Measurements from ENCODE around the gene SLC6A19. TPM values are rescaled to one million over a fixed set of nuclear protein-coding genes. Genes with fewer than 3 reads are reported as not detected.

Gene SLC6A19
- total RNA-seq, 4 donors from 2014 or later = under 0.01 TPM; not detected in 3

GRCh38 chr5:1185038-1185627 lies 16.3 kb upstream of the SLC6A19 start:
- DNase-seq (ENCODE audit: low spot score in 2 of 2) = no peak
- TF ChIP-seq CTCF (IDR thresholded peaks at IDR 0.05) (no peak), EP300 (IDR thresholded peaks at IDR 0.05) (no peak), POLR2A (IDR thresholded peaks at IDR 0.05) (no peak)
- no peak overlapping the region for H3K27ac ChIP-seq
- no peaks in the 10 kb centered on the region for H3K9me3 ChIP-seq
- H3K36me3 ChIP-seq = no peaks in the 10 kb centered on the region
- WGBS, 2 donors = 87% methylated on average over 10 of the region's 10 CpGs
- no peak overlapping the region for H3K4me3 ChIP-seq
- peaks cover 0 to 15% (median 5%) of the 10 kb centered on the region in 4 donors for H3K4me1 ChIP-seq
- peaks cover 0 to 26% of the 10 kb centered on the region in 2 donors for H3K27me3 ChIP-seq

GRCh38 chr5:1185629-1186350 lies 15.6 kb upstream of the SLC6A19 start:
- no peak overlapping the region for H3K4me3 ChIP-seq
- H3K27ac ChIP-seq = no peak overlapping the region
- no peaks in the 10 kb centered on the region for H3K36me3 ChIP-seq
- WGBS, 2 donors = 67 to 69% methylated on average over 12 of the region's 12 CpGs
- peaks cover 0 to 28% of the 10 kb centered on the region in 2 donors for H3K27me3 ChIP-seq
- no peaks in the 10 kb centered on the region for H3K9me3 ChIP-seq
- TF ChIP-seq EP300 (IDR thresholded peaks at IDR 0.05) (no peak), POLR2A (IDR thresholded peaks at IDR 0.05) (no peak), CTCF (IDR thresholded peaks at IDR 0.05) (no peak)
- peaks cover 0 to 15% (median 5%) of the 10 kb centered on the region in 4 donors for H3K4me1 ChIP-seq
- DNase-seq (ENCODE audit: low spot score in 2 of 2) = no peak

GRCh38 chr5:1186351-1187233 lies 14.8 kb upstream of the SLC6A19 start:
- no peaks in the 10 kb centered on the region for H3K9me3 ChIP-seq
- peaks cover 0 to 15% (median 5%) of the 10 kb centered on the region in 4 donors for H3K4me1 ChIP-seq
- no peak for DNase-seq (ENCODE audit: low spot score in 2 of 2)
- 70 to 79% methylated on average over 16 to 18 of the region's 18 CpGs for WGBS, 2 donors
- H3K36me3 ChIP-seq = no peaks in the 10 kb centered on the region
- peaks cover 0 to 28% of the 10 kb centered on the region in 2 donors for H3K27me3 ChIP-seq
- H3K4me3 ChIP-seq = no peak overlapping the region
- TF ChIP-seq EP300 (IDR thresholded peaks at IDR 0.05) (no peak), CTCF (IDR thresholded peaks at IDR 0.05) (no peak), POLR2A (IDR thresholded peaks at IDR 0.05) (no peak)
- no peak overlapping the region for H3K27ac ChIP-seq

GRCh38 chr5:1187234-1187949 lies 14.0 kb upstream of the SLC6A19 start:
- peaks cover 0 to 28% of the 10 kb centered on the region in 2 donors for H3K27me3 ChIP-seq
- 71 to 81% methylated on average over 7 to 13 of the region's 18 CpGs for WGBS, 2 donors
- TF ChIP-seq CTCF (IDR thresholded peaks at IDR 0.05) = no peak
- TF ChIP-seq POLR2A (IDR thresholded peaks at IDR 0.05) = no peak
- TF ChIP-seq EP300 (IDR thresholded peaks at IDR 0.05) = no peak
- no peak overlapping the region for H3K27ac ChIP-seq
- H3K9me3 ChIP-seq = no peaks in the 10 kb centered on the region
- H3K36me3 ChIP-seq = no peaks in the 10 kb centered on the region
- no peak overlapping the region for H3K4me3 ChIP-seq
- no peak for DNase-seq (ENCODE audit: low spot score in 2 of 2)
- H3K4me1 ChIP-seq = peaks cover 0 to 12% (median 5%) of the 10 kb centered on the region in 4 donors

Data from tibial nerve (tissue), 4 donors.